IPS DF 19.7 (cell line): ENCODE measurements around the gene ZNF282.
A peak's percentile ranks its signal among the peaks of the same experiment; 100 is the strongest.
"Not testable (repeated sequence)": the region's sequence is repeated elsewhere in the genome, so short reads cannot be mapped to it uniquely, and the experiment has no call there.

ENCODE experiments used
- DNase-seq: peaks from one replicate; pipeline ENCODE4 v3.0.0-alpha.2; 2013; ENCODE audit warnings: low read depth, low spot score

ZNF282 gene

GRCh38 chr7:149224352-149224751 is 29.0 kb downstream of the ZNF282 start:
- no peak for DNase-seq

DNA sequence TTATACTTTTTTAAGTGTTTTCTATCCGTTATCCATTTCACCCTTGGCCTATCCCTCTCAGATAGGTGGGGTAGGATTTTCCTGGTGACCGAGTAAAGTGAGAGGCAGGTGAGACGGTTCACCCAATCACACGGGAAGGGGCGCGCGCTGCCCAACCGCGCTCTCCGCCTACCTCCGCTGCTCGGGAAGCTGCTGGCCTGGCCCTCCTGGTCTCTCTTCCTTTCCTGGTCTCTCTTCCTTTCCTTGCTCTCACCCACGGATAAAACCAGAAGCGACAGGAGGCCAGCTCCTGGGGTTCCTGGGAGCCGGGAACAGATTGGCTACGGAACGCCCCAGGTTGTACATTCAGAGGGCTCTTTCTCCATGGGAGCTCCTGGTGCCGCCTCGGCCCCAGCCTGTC is 29.8 kb downstream of the ZNF282 start:
- DNase-seq: no peak

DNA sequence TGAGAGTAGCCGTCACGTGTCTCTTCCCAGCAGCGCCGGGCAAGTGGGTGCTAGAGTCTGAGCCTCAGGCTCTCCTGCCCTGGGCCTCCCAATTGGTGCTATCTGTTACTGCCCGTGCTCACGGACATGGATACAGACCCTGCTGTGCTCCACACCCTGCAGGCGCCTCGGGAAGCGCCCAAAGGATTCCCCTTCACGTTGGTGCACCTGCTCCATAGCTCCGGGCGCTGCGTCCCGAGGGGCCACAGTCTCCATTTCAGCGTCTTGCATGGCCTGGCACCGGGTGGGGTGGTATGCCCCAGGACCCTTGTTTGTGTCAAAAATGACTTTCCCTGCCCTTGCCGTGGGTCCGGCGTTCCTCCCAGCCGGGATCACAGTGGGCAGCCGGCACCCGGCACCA is 30.3 kb downstream of the ZNF282 start:
- no peak for DNase-seq

GRCh38 chr7:149226366-149226765 is 31.0 kb downstream of the ZNF282 start:
- not testable (repeated sequence) for DNase-seq

DNA sequence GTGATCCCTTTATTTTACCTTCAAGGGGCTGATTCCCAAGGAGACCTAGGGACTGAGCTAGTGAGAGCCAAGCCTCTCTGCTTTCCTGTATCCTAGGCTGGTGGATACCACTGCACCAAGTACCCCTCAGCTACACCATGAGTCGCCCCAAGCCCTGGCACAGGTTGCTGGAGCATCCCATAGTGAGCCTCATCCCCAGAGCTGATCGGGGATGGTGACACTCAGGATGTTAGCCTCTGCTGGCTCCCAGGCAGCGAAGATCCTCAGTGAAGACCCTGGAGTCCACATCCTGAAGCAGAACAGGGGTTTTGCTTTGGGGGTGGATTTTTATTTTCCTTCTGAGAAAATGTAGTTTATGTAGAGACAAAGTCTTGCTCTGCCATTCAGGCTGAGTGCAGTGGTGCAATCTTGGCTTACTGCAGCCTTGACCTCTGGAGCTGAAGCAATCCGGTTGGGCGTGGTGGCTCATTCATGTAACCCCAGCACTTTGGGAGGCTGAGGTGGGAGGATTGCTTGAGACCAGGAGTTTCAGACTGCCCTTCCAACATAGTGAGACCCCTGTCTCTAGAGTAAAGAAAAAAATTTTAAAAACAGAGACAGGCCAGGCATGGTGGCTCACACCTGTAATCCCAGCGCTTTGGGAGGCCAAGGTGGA is 31.6 kb downstream of the ZNF282 start:
- no peak for DNase-seq

DNA sequence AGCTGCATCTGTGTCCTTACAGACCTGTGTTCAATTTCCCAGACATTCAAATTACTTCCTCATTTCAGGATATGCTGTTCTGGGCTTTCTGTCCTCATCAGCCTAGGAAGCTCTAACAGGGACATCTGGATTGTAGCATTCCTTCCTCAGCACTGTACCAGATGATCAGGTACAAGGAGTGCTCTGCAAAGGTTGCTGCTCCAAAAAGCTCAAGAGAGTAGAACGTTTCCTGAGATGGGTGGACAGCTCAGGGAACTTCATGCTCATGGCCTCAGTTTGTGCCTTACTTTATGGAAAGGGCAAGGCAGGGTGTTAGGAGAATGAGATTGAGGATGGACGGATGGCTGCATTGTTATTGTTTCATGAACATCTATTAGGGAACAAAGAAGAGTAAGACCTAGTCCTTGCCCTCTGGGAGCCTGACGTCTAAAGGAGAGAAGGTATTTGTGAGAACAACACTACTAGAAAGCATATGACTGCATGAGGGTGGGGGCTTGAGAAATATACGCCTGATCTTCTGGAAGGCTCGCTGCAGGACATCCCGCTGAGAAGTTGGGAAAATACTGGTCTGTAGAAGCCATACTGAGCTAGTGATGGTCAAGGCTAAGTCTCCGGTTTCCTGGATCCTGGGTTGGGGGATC is 33.6 kb downstream of the ZNF282 start:
- DNase-seq: no peak

DNA sequence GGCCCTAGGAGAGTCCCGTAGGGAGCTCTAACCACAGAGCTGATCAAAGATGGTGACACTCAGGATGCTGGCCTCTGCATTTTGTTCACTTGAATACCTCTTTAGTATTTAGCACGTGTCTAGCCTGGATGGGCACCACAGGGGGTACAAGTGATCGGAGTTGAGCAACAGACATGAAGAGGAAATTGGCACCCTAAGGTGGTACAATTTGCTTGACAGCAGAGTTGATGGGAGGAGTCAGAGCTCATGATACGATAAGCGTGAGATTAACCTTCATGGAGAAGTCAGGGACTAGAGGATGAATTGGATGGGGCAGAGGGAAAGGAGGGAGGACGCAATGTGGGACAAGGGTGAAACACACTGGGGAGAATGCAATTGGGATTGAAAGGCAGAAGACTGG is 34.2 kb downstream of the ZNF282 start:
- no peak for DNase-seq

GRCh38 chr7:149232362-149232761 is 37.0 kb downstream of the ZNF282 start:
- DNase-seq: no peak

DNA sequence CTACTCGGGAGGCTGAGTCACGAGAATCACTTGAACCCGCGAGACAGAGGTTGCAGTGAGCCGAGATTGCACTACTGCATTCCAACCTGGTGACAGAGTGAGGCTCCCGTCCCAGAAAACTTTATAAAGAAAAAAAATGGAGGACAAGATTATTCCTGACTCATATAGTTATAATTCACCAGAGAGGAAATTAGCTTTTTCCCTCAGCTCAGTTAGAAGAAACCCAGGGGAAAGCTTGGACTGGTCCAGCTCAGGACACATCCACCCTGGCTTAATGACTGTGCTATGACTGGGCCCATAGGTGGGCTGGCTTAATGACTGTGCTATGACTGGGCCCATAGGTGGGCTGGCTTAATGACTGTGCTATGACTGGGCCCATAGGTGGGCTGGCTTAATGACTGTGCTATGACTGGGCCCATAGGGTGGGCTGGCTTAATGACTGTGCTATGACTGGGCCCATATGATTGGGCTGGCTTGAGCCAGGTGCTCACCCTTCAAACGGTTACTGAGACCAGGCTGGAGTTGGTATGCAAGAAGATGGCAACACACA is 38.4 kb downstream of the ZNF282 start:
- DNase-seq: not testable (repeated sequence)

DNA sequence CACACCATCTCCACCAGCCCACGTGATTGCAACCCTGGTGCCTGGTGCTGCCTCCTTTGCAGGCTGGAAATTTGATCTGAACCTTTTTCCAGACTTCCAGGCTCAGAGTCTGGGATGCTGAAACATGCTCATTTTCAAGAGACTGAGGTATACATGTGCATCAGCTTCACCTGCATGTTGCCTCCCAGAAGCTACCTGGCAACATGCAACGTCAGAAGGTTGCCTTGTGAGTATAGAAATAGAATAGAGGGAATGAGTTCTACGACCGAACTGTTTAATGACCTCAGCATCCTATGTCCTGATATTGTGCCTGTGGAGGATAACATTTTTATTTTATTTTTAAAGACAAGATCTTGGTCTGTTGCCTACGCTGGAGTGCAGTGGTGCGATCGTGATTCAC is 42.2 kb downstream of the ZNF282 start:
- DNase-seq: no peak

DNA sequence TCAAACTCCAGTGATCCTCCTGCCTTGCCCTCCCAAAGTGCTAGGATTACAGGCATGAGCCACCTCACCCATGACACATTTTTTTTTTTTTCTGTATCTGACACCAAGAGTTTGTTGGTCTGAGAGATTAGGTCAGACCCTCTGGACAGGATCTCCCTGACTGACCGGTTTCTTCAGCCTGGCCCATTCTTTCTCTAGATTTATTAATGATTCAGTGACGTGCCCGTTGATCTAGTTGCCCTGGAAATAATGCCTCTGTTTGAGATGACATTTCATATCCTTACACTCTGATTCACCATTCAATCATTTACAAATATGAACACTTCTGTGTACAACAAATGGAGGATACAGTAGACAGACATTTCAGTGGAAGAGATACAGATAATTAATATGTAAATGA is 42.7 kb downstream of the ZNF282 start:
- DNase-seq: no peak

DNA sequence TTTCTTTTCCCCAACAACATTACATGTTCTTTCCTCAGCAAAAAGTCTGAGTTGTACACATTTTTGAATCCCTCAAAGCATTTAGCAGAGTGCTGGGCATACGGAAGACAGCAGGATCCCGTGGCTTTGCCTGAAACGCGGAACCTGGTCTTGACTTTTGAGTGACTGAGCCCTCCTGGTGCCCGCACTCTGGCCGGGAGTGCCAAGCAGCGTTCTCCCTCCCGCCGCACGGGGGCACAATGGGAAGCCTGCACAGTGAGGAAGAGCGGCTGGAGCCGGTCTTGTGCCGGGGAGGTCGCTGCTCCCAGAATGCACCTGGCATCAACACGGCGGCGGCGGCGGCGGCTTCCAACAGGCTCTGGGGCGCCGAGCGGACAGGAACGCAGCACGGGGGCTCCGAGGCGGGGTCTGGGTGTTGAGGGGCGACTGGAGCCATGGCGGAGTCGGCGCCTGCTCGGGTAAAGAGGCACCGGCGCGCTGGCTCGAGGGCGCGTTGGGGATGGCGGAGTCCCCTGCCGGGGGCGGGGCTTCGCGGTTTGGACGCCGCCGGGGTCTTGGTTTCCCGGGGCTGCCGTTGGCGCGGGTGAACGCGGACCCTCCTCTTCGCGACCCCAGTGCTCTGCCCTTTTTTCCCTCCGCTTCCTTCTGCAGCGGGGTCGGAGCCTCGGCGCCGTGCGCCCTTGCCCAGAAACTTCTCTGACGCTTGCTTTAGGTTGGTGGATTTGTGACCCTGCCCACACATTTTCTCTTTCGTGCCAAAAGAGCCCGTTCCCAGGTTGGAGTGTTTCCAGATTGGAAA is 44.2 kb downstream of the ZNF282 start, which contains the start of gene ZNF212:
Gene ZNF212 (plus strand): TSS at position 307 of the 799 bp plus-strand sequence. CDS start 128 bp downstream, at position 435.
- peak; percentile 65 for DNase-seq

GRCh38 chr7:149240637-149241036 is 45.3 kb downstream of the ZNF282 start:
- no peak for DNase-seq

DNA sequence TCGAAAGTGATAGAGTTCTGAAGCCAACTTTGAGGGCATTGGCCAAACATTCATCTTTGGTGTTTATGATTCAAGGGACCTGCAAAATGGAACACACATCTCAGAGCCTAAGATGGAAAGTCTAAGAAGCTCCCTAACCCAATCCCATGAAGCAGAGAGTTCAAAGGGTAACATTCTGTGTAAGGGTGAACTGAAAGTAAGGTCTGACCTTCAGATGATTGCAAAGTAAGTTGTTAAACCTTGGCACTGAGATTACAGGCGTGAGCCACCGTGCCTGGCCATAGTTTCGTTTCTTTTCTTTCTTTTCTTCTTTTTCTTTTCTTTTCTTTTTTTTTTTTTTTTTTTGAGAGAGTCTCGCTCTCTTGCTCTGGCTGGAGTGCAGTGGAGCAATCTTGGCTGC is 46.4 kb downstream of the ZNF282 start:
- DNase-seq: no peak

DNA sequence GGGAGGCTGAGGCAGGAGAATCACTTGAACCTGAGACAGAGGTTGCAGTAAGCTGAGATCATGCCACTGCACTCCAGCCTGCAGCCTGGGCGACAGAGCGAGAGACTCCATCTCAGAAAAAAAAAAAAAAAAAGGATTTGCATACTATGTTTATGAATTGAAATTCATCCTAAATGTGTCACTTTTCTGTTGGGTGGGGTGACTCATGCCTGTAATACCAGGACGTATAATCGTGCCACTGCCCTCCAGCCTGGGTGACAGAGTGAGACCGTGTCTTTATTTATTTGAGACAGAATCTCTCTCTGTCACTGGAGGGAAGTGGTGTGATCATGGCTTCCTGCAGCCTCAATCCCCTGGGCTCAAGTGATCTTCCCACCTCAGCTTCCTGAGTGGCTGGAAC is 49.9 kb downstream of the ZNF282 start:
- DNase-seq: no peak

- DNase-seq: no peak
Measured at GRCh38 chr7:149245744-149246143, 50.4 kb downstream of the ZNF282 start.

DNA sequence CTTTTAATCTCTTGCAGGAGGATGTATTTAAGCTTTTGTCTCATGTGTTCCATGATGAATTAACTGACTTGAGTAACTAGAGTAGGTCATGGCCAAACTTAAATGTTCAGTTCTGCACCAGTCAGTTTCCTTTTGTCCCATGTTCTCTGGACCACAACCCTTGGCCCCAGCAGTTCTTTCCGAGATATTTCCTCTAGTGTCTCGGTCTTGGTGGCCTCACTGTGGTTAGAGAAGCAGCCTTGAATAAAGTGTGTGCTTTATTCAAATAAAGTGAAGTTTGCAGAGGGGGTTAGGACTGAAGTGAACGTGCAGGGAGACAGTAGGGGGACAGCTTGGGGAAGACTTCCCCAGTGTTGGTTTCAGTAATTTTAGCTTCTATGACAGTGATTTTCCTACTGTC is 53.4 kb downstream of the ZNF282 start:
- DNase-seq: no peak

GRCh38 chr7:149250151-149250550 is 54.8 kb downstream of the ZNF282 start:
- not testable (repeated sequence) for DNase-seq

DNA sequence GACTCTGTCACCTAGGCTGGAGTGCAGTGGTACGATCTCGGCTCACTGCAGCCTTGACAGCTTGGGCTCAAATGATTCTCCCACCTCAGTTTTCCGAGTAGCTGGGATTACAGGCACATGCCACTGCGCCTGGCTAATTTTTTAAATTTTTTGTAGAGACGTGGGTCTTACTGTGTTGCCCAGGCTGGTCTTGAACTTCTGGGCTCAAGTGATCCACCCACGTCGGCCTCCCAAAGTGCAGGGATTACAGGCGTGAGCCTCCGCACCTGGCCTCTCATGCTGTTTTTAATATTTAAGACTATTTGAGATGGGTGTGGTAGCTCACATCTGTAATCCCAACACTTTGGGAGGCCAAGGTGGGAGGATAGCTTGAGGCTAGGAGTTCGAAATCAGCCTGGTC is 56.2 kb downstream of the ZNF282 start:
- DNase-seq: not testable (repeated sequence)

GRCh38 chr7:149252378-149252777 is 57.0 kb downstream of the ZNF282 start:
- DNase-seq: no peak

GRCh38 chr7:149253665-149254064 is 58.3 kb downstream of the ZNF282 start:
- DNase-seq: no peak

- DNase-seq: no peak
Measured at GRCh38 chr7:149254181-149254858, 59.0 kb downstream of the ZNF282 start.
